Umbilical cord (tissue), 2 donors: ENCODE data around the gene IZUMO4. TPM values are rescaled to one million over a fixed set of nuclear protein-coding genes. Genes with fewer than 3 reads are reported as not detected.

Source experiments
- DNase-seq: peaks from one replicate; pipeline ENCODE4 v3.0.0-alpha.2; 2015; ENCODE audit warnings: low spot score
- total RNA-seq: library from RNA; depleted of rRNA; stranded (reverse); fragments of >200 nt; gene quantifications from one replicate; pipeline ENCODE4 v1.2.3, GENCODE V29; 2014; ENCODE audit warnings: low replicate concordance; ENCODE audit not compliant: insufficient read depth

The IZUMO4 gene
- total RNA-seq, 1 donor from 2014 or later, result 1.2 TPM

DNA sequence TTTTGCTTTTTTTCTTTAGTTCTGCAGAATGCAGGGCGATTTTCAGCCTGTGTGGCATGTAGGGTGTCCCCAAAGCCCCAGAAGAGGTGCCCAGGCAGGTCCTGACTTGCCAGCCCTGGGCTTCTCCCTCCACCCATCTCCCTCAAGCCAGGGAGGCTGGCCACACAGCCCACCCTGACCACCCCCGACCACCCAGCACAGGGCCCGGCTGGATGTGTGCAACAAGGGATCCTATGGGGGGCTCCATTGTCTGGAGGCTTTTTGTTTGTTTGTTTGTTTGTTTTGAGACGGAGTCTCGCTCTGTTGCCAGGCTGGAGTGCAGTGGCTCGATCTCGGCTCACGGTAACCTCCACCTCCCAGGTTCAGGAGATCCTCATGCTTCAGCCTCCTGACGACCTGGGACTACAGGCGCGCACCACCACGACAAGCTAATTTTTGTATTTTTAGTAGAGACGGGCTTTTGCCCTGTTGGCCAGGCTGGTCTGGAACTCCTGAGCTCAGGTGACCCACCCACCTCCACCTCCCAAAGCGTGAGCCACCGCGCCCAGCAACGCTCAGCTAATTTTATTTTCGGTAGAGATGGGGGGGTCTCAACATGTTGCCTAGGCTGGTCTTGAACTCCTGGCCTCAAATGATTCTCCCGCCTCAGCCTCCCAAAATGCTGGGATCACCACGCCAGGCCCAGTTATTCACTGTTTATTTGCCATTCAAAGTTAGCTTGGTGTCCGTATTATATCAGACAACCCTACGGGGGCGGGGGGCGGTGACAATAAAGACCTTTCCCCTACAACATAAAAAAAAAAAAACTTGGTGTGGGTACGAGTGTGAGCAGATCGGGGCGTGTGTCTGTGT, 37.9 kb upstream of the IZUMO4 start:
- no peak for DNase-seq

DNA sequence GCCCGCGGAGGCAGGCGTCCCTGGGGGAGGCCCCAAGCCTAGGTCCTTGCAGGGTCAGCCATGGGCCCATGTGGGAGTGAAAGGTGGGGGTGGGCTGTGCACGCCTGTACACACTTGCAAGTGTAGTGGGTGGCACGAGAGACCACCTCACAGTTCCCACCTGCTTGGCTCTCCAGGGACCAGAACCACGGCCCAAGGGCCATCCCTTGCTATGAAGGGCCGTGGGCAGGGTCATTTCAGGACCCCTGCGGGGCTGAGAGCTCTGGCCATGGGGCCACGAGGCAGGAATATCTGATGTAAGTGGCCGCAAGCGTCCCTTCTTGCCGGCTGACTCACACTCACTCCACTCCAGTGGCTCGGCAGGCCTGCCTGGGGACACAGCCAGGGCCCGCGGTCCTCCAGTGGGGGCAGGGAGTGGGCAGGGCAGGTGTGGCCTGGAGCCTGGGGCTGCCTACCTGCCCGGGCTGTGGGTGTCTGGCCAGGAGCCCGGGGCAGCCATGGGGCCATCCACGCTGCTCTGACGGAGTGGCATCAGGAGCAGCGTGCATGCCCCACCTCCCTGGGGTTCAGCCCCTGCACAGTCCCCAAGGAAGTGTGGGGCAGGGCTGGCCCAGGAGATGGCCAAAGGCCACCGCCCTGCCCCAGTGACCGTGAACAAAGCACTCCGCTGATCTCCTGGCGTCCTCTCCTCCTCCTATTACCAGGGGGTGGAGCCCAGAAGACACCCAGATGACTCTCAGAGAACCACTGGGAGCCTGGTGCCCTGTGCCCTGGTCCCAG, 37.1 kb upstream of the IZUMO4 start:
- DNase-seq, result no peak

GRCh38 chr19:2060884-2061494, 35.7 kb upstream of the IZUMO4 start:
- peak; percentile 88 for DNase-seq

- peak; percentile 99 for DNase-seq
Measured at GRCh38 chr19:2061495-2062388, 35.0 kb upstream of the IZUMO4 start.

- no peak for DNase-seq
Measured at GRCh38 chr19:2062389-2062729, 34.4 kb upstream of the IZUMO4 start.

DNA sequence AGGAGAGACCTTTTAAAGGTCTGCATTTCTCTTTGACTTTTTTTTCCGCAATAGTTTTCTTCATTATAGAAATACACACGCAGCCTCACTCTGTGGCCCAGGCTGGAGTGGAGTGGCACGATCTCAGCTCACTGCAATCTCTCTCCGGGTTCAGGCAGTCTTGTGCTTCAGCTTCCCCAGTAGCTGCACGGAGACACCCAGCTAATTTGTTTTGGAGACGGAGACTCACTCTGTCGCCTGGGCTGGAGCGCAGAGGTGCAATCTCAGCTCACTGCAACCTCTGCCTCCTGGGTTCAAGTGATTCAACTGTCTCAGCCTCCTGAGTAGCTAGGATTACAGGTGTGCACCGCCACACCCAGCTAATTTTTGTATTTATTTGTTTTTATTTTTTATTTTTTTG, 33.9 kb upstream of the IZUMO4 start:
- DNase-seq, result no peak

- no peak for DNase-seq
Measured at GRCh38 chr19:2063824-2064223, 32.9 kb upstream of the IZUMO4 start.

GRCh38 chr19:2064395-2064787, 32.3 kb upstream of the IZUMO4 start:
- DNase-seq, result no peak

DNA sequence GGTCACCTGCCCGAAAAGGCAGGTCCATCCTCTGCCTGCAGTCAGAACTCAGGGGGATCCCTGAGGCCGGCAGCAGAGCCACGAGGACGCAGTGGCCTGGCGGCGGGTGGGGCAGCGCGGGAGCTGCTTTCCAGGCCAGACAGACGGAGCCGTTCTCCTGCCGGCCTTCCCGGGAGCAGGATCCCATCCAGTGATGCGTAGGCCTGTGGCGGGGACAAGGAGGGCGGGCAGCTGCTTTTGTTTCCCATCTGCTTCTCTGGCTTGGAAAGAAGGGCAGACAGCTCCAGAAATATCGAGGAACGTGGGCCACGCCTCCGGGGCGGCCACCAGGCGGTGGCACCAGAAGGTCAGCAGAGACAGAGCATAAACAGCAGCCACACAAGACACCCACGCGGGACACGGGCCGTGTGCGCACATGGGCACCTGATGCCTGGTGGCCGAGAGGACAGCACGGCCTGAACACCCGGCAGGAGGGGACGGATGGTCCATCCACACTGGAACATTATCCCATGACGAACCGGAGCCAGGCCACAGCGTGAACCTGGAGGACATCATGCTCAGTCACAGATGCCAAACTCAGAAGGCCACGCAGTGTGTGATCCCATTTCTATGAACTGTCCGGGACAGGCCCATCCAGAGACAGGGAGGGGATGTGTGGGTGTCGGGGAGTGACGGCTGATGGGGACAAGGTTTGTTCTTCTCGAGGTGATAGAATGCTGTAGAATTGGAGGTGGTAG, 31.8 kb upstream of the IZUMO4 start:
- no peak for DNase-seq

GRCh38 chr19:2070436-2070827, 26.3 kb upstream of the IZUMO4 start:
- no peak for DNase-seq

DNA sequence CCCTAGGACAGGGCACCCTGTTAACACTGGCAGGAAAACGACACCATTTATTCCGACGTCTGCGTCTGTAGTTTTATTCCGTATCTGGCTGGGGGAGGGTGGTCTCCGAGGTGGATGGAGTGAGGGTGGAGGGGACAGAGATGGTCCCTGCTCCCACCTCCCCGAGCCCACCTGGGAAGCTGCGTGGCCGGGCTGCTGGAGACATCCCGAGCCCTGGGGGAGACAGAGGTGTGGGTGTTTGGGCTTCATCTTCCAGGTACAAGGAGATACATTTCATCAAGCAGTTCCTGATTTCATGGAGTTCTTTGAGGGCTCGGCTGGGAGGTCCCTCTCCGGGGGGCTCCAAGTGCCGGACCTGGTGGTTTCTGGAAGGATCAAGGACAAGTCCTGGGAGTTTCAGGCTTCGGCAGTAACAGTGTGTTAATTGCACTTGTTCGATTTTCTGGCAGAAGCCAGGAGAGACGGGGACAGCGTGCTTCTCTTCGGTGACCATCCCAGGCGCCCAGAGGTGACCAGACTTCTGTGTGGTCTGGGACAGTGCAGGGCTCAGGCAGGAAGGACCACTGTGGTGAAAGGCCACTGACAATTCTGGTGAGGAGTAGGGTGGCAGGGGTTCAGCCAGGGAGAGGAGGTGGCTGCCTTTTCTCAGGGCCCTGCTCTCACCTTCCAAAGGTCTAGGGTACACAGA, 25.6 kb upstream of the IZUMO4 start:
- DNase-seq, result no peak

DNA sequence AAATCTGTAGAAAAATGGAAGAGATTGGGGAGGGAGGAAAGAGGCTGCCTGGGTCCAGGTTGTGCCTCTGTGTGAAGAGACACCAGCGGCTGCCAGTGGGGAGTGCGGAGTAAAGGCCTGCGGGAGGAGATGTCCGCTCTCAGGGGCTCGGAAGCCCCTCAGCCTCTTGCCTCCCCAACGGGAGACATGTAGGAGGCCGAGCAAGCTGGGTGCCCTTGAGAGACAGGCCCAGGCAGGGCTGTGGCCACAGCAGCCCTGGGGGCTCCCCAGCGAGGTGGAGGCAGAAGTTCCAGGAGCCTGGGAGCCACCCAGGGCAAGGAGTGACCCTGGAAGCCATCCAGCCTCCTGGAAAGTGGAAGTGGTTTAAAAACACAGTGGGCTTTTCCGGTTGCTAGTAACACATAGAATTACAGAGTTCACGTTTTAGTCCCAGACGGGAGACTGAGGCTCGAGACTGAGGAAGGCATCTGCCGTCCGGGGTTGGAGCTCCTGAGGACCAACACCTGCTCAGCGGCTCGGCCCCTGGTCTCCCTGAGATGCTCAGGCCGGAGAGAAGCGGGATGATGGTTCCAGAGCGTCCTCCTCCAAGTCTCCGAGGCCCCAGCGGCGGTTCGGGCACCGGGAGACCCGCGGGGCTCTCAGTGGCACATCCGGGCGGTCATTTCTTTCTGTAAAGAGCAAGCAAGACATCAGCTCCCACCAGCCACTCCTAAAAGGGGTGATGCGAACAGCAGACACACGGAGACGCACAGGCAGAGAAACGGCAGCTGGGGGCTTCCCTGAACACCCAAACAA, 23.8 kb upstream of the IZUMO4 start:
- DNase-seq, result no peak

- DNase-seq, result no peak
Measured at GRCh38 chr19:2076526-2076944, 20.2 kb upstream of the IZUMO4 start.

DNA sequence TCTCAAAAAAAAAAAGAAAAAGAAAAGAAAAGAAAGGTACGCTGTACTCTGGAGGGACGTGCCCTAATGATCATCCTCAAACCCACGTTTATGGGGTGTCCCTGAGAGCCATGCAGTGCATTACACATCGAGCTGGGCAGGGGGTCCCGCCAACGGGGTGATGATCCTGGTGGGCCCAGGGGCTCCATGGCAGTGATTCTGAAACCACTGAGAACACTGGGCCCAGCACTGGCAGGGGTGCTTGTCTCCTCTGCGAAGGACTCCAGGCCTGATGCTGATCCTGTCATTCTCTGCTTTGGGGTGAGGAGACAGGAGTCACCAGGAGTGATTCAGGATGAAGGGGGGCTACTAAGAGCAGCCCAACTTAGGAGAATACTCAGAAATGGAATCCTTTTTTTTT, 19.3 kb upstream of the IZUMO4 start:
- DNase-seq, result no peak

DNA sequence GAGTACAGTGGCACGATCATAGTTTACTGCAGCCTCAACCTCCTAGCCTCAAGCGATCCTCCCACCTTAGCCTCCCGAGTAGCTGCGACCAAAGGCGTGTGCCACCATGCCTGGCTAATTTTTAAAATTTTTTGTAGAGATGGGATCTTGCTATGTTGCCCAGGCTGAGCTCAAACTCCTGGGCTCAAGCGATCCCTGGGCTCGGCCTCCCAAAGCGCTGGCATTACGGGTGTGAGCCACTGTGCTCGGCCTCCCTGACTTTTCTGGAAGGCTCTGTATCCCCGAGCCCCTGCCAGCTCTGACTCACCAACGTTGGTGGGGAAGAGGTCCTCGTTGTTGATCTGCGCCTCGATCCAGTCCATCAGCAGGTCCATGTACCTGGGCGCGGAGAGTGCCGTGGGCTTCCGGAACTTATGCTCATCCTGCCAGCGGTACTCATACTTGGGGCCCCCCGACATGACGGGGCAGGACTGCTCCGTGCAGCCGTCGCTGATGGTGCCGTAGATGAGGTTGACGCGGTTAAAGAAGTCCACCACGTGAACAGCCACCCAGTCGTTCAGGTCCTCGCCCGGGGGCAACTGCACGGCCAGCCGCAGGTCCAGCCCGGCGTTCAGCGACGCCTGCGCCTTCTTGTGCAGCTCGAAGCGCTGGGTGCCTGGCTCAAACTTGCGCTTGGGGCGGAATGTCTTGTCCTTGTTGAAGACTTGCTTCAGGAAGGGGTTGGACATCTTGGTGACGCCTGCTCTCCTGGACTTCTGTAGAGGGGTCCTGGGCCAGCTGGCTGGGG, 18.7 kb upstream of the IZUMO4 start:
- DNase-seq, result no peak

DNA sequence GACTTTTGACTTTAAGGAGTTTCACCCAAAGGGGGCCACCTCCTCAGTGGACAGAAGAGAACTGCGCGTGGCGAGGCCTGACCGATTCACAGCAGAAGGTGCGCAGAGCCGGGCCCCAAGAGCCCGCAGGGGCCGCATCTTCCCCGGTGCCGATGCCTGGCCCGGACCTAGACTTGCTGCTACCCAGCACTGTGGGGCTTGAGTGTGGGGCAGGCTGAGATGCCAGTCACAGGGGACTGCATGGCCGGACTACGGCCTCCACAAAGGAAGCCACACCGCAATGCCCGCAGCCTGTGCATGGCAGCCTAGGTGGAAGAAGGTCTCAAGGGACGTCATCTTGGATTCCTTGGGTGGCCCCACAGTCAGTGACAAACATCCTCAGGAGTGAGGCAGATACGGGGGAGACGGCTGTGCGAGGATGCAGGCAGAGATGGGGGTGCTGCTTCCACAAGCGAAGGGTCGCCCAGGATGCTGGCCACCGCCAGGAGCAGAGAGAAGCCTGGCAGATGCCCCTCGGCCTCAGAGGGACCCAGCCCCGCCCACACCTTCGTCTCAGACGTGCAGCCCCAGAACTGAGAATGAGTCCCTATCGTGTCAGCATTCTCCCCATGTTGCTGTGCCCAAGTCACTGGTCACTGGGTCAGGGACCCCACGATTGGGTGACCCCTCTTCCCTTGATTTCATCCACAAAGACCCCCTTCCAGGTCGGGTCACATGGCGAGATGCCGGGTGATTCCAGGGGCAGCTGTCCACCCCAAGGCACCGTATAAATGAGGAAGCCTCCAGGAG, 17.4 kb upstream of the IZUMO4 start:
- DNase-seq, result no peak

DNA sequence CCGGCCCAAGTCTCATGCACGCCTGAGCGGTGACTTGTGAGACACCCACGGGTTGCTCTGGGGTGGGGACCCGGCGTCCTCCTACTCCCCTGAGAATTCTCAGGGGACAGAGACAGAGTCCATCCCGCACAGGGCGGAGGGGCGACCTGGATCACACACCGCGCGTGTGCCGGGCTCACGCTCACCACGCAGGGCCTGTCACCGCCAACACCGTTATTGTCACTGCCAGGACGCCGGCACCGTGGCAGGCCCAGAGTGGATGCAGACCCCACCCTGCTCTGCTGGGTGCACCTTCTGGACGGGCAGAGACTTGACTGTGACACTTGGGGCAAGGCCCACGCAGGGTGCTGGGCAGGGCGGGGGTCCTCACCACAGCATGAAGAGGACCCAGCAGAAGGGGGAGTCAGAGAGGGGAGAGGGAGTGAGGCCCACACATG, 16.8 kb upstream of the IZUMO4 start:
- no peak for DNase-seq
